ENCODE measurements around the gene ZMYM2. TPM values are rescaled to one million over a fixed set of nuclear protein-coding genes. Genes with fewer than 3 reads are reported as not detected.

Gene ZMYM2
- total RNA-seq, 1 donor from 2014 or later, result 75.2 TPM

DNA sequence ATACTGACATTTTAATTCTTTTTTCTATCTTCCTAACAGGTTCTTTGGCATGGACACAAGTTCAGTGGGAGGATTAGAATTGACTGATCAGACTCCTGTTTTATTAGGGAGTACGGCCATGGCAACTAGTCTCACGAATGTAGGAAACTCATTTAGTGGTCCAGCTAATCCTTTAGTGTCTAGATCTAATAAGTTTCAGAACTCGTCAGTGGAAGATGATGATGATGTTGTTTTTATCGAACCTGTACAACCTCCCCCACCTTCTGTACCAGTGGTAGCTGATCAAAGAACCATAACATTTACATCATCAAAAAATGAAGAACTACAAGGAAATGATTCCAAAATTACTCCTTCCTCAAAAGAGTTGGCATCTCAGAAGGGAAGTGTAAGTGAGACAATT is 34.5 kb downstream of the ZMYM2 start:
- ATAC-seq (ENCODE audit: low read depth), result no peak
- Mint-ChIP-seq H3K36me3 (ENCODE audit: low read depth) (peaks cover 57% of the 10 kb centered on the region), H3K9me3 (no peaks in the 10 kb centered on the region), H3K27me3 (no peaks in the 10 kb centered on the region), H3K27ac (no peak overlapping the region), H3K4me3 (no peak overlapping the region), H3K4me1 (peaks cover 14% of the 10 kb centered on the region)
- TF ChIP-seq, protein P1, sequence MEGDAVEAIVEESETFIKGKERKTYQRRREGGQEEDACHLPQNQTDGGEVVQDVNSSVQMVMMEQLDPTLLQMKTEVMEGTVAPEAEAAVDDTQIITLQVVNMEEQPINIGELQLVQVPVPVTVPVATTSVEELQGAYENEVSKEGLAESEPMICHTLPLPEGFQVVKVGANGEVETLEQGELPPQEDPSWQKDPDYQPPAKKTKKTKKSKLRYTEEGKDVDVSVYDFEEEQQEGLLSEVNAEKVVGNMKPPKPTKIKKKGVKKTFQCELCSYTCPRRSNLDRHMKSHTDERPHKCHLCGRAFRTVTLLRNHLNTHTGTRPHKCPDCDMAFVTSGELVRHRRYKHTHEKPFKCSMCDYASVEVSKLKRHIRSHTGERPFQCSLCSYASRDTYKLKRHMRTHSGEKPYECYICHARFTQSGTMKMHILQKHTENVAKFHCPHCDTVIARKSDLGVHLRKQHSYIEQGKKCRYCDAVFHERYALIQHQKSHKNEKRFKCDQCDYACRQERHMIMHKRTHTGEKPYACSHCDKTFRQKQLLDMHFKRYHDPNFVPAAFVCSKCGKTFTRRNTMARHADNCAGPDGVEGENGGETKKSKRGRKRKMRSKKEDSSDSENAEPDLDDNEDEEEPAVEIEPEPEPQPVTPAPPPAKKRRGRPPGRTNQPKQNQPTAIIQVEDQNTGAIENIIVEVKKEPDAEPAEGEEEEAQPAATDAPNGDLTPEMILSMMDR (IDR thresholded peaks at IDR 0.05), result no peak
- intact Hi-C loops (cut with micrococcal nuclease), result no loop called here
- CTCF ChIA-PET, result no interaction called here
- DNase-seq, result no peak
- POLR2A ChIA-PET, result no interaction called here

DNA sequence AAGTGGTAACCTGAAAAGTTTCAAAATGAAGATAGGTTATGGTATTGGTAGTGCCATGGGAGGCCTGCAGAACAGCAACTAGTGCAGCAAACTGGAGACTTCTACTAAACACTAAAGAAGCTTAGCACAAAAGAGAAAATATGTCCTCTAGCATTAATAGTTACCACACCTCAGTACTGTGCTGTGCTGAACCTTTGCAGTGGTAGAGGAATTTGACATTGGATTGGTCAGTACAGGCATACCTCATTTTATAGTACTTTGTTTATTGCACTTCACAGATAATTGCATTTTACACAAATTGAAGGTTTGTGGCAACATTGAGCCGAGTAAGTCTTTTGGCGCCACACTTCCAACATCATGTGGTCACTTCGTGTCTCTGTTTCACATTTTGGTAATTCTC is 40.4 kb downstream of the ZMYM2 start:
- intact Hi-C loops (cut with micrococcal nuclease), result no loop called here
- TF ChIP-seq, protein P1 (IDR thresholded peaks at IDR 0.05), result no peak
- H3K27ac Mint-ChIP-seq, result no peak overlapping the region
- no peaks in the 10 kb centered on the region for H3K27me3 Mint-ChIP-seq
- H3K36me3 Mint-ChIP-seq (ENCODE audit: low read depth), result peaks cover 67% of the 10 kb centered on the region
- peaks cover 10% of the 10 kb centered on the region for H3K4me1 Mint-ChIP-seq
- ATAC-seq (ENCODE audit: low read depth) (no peak), DNase-seq (no peak)
- no peak overlapping the region for H3K4me3 Mint-ChIP-seq
- CTCF ChIA-PET, result no interaction called here
- POLR2A ChIA-PET, result no interaction called here
- no peaks in the 10 kb centered on the region for H3K9me3 Mint-ChIP-seq

DNA sequence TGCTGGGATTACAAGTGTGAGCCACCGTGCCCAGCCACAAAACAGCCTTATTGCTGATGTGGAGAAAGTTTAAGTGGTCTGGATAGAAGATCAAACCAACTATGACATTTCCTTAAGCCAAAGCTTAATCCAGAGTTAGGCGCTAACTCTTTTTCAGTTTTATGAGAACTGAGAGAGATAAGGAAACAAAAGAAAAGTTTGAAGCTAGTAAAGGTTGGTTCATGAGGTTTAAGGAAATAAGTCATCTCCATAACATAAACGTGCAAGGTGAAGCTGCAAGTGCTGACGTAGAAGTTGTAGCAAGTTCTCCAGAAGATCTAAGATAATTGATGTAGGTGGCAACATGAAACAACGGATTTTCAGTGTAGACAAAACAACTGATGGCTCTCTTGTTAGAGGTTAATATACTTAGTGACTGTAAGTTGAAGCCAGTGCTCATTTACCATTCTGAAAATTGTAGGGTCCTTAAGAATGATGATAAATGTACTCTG is 41.6 kb downstream of the ZMYM2 start:
- intact Hi-C loops (cut with micrococcal nuclease), result loop anchor here (5.0 kb wide), 1 partner anchor 42 kb away; no protein-coding TSS in a partner anchor
- peaks cover 72% of the 10 kb centered on the region for H3K36me3 Mint-ChIP-seq (ENCODE audit: low read depth)
- H3K27me3 Mint-ChIP-seq, result no peaks in the 10 kb centered on the region
- H3K4me3 Mint-ChIP-seq, result no peak overlapping the region
- DNase-seq (no peak), ATAC-seq (ENCODE audit: low read depth) (no peak)
- ChIA-PET POLR2A (no interaction called here), CTCF (interaction anchor here (0.9 kb wide), 1 partner anchor 16 kb away, joined by 3 read pairs; no protein-coding TSS in a partner anchor)
- H3K27ac Mint-ChIP-seq, result no peak overlapping the region
- TF ChIP-seq, protein P1 (IDR thresholded peaks at IDR 0.05), result no peak
- H3K9me3 Mint-ChIP-seq, result no peaks in the 10 kb centered on the region
- H3K4me1 Mint-ChIP-seq, result peaks cover 10% of the 10 kb centered on the region

DNA sequence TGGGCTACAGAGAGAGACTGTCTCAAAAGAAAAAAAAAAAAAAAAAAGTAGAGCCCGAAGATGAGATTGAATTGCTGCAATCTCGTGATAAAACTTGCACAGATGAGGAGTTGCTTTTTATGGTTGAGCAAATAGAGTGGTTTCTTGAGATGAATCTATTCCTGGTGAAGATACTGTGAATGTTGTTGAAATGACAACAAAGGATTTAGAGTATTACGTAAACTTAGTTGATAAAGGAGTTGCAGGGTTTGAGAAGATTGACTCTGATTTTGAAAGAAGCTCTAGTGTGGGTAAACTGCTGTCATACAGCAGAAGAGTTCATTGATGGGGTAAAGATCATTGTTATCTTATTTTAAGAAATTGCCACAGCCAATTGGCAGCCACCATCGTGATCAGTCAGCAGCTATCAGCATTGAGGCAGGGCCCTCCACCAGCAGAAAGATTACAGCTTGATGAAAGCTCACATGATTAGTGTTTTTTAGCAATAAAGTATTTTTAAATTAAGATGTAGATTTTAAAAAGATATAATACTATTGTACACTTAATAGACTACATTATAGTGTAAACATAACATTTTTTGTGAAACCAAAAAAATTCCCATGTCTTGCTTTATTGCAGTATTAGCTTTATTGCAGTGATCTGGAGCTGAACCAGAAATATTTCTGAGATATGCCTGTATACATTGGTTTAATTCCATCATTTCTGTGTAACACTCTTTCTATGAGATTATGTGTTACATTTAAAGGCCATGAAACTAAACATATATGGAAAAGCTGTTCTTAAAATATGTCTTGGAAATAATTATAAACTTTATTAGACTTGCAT is 43.1 kb downstream of the ZMYM2 start:
- Mint-ChIP-seq H3K4me1 (peaks cover 10% of the 10 kb centered on the region), H3K27ac (no peak overlapping the region), H3K27me3 (no peaks in the 10 kb centered on the region), H3K4me3 (no peak overlapping the region), H3K36me3 (ENCODE audit: low read depth) (peaks cover 71% of the 10 kb centered on the region), H3K9me3 (no peaks in the 10 kb centered on the region)
- ChIA-PET CTCF (no interaction called here), POLR2A (no interaction called here)
- DNase-seq (no peak), ATAC-seq (ENCODE audit: low read depth) (no peak)
- intact Hi-C loops (cut with micrococcal nuclease), result loop anchor here (5.0 kb wide), 1 partner anchor 41 kb away; no protein-coding TSS in a partner anchor
- TF ChIP-seq, protein P1 (IDR thresholded peaks at IDR 0.05), result no peak

DNA sequence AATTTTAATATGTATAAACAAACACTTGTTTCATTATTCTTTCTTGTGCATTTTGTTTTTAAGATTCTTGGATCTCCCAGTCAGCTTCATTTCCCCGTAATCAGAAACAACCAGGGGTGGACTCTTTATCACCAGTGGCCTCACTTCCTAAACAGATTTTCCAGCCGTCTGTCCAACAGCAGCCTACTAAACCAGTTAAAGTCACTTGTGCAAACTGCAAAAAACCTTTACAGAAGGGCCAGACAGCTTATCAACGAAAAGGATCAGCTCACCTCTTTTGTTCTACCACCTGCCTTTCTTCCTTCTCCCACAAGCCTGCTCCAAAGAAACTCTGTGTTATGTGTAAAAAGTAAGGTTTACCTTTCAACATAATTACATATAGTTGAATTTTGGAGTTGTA is 44.3 kb downstream of the ZMYM2 start:
- Mint-ChIP-seq H3K4me3 (no peak overlapping the region), H3K4me1 (peaks cover 5% of the 10 kb centered on the region), H3K36me3 (ENCODE audit: low read depth) (peaks cover 73% of the 10 kb centered on the region), H3K27ac (no peak overlapping the region), H3K27me3 (no peaks in the 10 kb centered on the region), H3K9me3 (no peaks in the 10 kb centered on the region)
- POLR2A ChIA-PET, result no interaction called here
- ATAC-seq (ENCODE audit: low read depth) (no peak), DNase-seq (no peak)
- intact Hi-C loops (cut with micrococcal nuclease), result loop anchor here (5.0 kb wide), 1 partner anchor 40 kb away; no protein-coding TSS in a partner anchor
- CTCF ChIA-PET, result no interaction called here
- TF ChIP-seq, protein P1 (IDR thresholded peaks at IDR 0.05), result no peak
